Stimulated activated CD4-positive, alpha-beta T cell treated with anti-CD3 and anti-CD28 coated beads, Interleukin-12 subunit alpha, Interleukin-12 subunit beta, amount 100 ng/mL, for 24 hours (primary cell): ENCODE data around the gene ENO1.
"Not testable (repeated sequence)": the region's sequence is repeated elsewhere in the genome, so short reads cannot be mapped to it uniquely, and the experiment has no call there.

ENCODE experiments used
- DNase-seq, 2 experiments: peaks; one replicate each; pipeline ENCODE4 v3.0.0-alpha.2; 2020; ENCODE audit warnings: low read depth in 2 of 2

ENO1 gene

DNA sequence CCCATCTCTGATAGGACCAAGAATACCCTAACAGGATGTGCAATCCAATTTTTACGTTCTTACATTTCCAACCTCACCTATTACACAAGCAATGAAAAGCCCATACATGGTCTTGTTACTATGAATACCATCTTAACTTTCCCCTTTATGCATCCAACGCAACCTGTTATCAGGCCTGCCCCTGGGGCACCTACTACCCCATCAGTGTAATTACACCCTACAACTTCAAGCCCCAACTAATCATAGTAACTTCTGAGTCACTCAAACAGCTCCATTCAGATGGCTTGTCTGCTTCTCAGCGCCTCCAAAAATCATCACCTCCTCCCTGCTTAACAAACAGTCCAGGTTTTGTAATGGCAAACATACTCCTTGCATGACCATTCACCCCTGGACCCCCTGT is 18.3 kb upstream of the ENO1 start:
- DNase-seq, result not testable (repeated sequence)

- no peak for DNase-seq
Observed at GRCh38 chr1:8892026-8892425, 13.5 kb upstream of the ENO1 start.

GRCh38 chr1:8891401-8891800 is 12.9 kb upstream of the ENO1 start:
- DNase-seq, result no peak

GRCh38 chr1:8889925-8890785 is 11.7 kb upstream of the ENO1 start:
- DNase-seq, result no peak

- DNase-seq, result no peak
Observed at GRCh38 chr1:8889103-8889846, 10.8 kb upstream of the ENO1 start.

- DNase-seq, result no peak
Observed at GRCh38 chr1:8886589-8886988, 8.1 kb upstream of the ENO1 start.

DNA sequence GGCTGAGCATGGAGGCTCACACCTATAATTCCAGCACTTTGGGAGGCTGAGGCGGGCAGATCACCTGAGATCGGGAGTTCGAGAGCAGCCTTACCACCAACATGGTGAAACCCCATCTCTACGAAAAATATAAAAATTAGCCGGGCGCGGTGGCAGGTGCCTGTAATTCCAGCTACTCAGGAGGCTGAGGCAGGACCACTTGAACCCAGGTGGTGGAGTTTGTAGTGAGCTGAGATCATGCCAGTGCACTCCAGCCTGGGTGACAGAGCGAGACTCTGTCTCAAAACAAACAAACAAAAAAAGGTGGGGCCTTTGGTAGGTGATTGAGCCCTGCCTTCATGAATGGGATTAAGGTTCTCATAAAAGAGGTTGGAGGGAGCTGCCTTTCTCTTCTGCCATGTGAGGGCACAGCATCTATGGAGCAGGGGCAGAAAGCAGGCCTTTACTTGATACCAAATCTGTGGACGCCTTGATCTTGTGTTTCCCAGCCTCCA is 7.6 kb upstream of the ENO1 start:
- DNase-seq, result not testable (repeated sequence)

DNA sequence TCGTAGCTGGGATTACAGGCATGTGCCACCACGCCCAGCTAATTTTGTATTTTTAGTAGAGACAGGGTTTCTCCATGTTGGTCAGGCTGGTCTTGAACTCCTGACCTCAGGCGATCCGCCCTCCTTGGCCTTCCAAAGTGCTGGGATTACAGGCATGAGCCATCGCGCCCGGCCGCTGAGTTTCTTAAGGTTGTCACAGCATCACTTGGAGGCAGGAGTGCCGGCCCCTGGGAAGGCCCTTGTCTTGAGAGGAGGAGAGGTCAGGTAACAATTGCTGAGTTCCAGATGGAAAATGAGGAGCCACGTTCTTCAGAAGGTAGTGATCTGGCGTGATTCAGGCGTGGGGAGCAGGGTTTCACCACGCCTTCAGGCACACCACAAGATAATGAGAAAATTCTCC is 5.6 kb upstream of the ENO1 start:
- DNase-seq, result not testable (repeated sequence)

- no peak for DNase-seq
Observed at GRCh38 chr1:8883491-8883890, 5.0 kb upstream of the ENO1 start.

- no peak for DNase-seq
Observed at GRCh38 chr1:8879922-8880676, 1.6 kb upstream of the ENO1 start.

DNA sequence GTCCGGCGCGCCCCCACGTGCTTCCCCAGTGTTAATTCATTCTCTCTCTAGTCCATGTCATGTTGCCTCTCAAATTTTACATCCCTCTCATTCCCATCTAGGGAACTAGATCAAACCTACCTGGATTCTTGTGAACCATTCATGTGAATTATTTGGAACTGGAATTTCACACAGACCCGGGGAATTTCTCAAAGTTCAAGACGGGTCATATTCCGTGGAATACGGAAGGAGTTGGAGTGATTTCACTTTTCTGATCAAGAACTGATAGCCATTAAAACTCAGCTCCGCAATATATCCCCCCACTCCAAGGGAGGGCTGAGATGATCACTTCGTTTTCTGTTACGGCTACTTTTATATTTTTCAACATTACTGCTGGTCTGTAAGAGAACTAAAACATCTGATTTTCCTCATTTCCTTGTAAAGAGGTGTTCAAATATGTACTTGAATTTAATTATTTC is 1.0 kb upstream of the ENO1 start:
- DNase-seq, result no peak

DNA sequence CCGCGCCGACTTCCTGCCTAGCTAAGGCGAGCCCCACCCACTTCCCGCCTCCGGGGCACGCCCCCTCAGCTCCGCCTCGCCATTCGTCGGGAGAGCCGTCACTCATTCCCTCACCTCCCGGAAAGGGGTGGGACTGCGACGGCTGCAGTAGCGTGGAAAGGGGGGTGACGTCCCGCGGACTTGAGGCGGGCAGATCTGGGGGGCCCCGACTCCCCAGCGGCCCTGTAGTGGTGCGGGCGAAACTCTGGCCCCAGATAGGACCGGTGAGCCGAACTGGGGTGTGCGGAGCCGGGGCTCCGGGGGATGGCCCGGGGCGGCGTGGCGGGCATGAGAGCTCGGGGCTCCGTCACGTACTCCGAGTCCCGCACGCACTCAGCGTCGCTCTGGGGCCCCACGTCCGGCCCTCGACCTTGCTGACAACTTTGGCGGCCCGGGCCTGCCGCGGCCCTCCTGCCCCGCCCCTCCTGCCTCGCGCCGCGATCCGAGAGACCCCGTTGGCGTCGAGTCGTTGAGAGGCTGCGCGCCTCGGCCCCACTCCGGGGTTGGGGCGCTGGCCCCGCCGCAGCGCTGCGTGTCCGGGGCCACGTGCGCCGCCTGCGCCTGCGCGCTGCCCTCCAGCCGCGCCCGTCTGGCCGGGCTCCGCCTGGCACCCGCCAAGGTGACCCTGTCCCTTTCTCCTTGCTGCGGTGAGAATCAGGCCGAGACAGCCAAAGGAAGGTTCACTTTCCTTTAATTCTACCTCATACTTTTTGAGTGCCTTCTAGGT is 395 bp upstream of the ENO1 start:
- peak; percentile 98 to 99 for DNase-seq

GRCh38 chr1:8876087-8876486 is 2.4 kb downstream of the ENO1 start:
- no peak for DNase-seq

DNA sequence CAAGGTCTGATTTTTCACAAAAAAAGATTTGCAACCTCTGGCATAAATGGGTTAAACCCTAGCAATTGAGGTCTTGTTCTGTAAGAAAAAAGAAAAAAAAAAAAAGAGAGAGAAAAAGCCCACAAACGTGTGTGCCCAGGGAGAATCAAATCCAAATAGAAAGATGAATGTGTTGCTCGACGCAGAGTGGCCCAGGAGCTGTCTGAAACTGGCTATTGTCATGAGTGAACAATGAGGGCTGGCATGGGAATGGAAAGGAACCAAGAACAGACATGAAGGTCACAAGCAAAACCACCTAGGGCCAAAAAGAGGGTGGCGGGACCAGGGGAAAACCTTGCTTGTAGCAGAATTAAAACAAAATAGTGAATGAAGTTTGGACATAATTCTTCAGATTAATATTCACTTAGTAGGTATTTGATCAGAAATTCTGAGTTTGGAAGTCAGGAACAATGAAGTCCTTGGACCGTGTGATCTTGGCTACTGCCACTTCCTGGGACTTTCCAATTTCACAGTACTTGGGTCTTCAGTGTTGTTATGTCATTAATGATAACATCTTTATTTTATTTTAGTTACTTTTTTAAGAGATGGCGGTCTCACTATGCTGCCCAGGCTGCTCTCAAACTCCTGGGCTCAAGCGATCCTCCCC is 3.1 kb downstream of the ENO1 start:
- DNase-seq, result no peak

- DNase-seq, result no peak
Observed at GRCh38 chr1:8874230-8875201, 4.0 kb downstream of the ENO1 start.

- peak; percentile 74 to 81 for DNase-seq
Observed at GRCh38 chr1:8873506-8874229, 4.8 kb downstream of the ENO1 start.

DNA sequence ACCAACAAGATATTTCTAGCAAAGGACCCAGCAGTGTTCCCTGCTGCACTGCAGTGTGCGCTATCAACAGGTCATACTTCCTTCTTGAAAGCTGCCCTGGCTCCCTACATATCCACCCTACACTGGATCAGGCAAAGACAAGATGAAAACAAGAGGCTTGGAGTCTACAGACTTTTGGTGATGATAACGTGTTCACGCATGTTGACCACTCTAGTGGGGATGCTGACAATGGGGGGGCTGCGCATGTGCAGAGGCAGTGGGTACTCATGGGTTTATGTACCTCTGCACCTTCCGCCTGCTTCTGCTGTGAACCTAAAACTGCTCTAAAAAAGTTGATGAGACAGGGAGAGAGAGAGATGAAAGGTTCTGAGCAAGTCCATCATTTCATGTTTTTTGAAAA is 5.5 kb downstream of the ENO1 start:
- no peak for DNase-seq

- no peak for DNase-seq
Observed at GRCh38 chr1:8871965-8872399, 6.5 kb downstream of the ENO1 start.

- DNase-seq, result no peak
Observed at GRCh38 chr1:8871539-8871935, 6.9 kb downstream of the ENO1 start.
